Stromal cell of bone marrow (primary cell): ENCODE results near the gene AP2B1.
"Not testable (repeated sequence)": the region's sequence is repeated elsewhere in the genome, so short reads cannot be mapped to it uniquely, and the experiment has no call there.

Source experiments
- DNase-seq: peaks from one replicate; pipeline ENCODE4 v3.0.0-alpha.2; 2012; ENCODE audit warnings: low read depth

The AP2B1 gene

DNA sequence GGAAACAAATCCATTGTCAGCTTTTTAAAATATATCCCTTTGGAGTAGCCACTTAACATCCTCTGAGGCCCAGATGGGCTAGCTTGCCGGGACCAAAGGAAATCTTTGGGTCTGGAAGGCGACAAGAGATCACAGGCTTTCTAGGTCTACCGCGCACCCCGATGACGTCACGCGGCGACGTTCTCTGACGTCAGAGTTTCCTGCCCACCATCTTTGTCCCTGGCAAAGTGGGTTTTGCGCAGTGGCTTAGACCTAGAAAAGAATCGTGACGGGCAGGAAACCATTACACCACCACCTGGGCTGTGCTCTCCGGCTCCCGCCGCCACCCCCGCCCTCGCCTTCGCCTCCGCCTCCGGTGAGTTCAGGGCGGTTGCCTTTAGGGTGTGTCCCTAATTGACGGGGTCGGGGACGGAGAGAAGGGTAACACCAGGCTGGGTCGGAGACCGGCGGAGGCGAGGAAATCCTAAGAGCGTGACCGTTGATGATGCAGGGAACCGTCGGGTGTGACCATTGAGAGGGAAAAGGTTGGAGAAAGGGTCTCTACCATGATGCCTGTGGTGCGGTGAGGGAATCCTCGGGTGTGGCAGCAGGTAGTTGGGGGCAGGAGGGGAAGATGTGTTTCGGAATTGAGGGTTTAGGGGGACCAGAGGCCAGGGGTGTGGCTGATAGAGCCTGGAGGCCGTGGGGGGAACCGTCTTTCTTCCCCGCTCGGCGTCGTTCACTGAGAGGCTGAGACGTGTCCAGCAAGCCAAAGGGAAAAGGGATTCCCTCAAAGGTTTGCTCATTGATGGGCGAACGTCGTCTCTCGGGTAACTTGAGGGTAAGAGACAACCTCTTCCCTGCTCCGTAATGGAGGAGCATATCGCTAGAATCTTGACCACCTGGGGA is at the start of gene AP2B1:
Gene AP2B1 (plus strand): TSS at position 249 of the 888 bp plus-strand sequence. CDS start 6,709 bp downstream, outside the sequence.
- peak; percentile 88 for DNase-seq

DNA sequence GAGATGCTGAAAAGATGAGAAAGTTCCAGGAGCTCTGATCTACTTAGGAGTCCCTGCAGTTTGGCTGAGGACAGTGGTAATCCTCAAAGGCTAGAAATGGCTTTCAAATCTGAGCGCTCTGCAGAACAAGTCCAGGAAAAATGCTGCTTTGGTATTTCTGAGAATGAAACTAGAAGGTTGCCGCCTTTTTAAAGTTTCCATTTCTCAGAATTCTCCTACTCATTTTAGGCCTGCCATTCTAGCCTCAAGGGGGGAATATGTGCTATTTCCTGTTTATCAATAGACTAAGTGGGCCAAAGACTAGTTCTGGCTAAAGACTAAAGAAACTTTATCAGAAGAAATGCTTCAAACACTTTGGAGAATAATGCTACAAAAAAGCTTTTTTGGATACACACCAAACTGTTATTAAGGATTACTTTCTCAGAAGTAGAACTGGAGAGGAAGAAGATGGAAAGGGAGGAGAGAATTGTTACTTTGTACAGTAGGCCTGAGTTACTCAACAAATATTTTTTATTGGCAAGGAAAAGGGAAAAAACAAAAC is 49.5 kb upstream of the AP2B1 start, which contains the start of gene SLFN12L:
Gene SLFN12L (minus strand): TSS at position 78 of the 541 bp plus-strand sequence. CDS start 15,314 bp downstream, outside the sequence.
- DNase-seq, result no peak

DNA sequence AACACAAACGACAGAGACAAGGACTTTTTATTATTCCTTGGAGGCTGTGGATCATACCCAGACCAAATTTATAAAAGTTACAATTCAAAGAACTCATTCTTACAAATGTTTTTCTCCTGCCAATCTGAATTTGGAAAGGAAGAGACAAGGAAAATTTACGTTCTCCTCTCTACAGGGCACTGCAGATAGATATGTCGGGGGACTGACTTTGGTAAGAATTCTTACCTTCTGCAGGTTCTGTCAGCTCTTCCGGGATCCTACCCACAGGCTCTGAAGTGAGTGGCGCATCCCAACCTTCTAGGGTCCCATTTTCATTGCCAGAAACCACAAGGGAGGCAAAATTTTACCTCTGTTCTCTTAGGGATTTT is 47.5 kb upstream of the AP2B1 start:
- no peak for DNase-seq

DNA sequence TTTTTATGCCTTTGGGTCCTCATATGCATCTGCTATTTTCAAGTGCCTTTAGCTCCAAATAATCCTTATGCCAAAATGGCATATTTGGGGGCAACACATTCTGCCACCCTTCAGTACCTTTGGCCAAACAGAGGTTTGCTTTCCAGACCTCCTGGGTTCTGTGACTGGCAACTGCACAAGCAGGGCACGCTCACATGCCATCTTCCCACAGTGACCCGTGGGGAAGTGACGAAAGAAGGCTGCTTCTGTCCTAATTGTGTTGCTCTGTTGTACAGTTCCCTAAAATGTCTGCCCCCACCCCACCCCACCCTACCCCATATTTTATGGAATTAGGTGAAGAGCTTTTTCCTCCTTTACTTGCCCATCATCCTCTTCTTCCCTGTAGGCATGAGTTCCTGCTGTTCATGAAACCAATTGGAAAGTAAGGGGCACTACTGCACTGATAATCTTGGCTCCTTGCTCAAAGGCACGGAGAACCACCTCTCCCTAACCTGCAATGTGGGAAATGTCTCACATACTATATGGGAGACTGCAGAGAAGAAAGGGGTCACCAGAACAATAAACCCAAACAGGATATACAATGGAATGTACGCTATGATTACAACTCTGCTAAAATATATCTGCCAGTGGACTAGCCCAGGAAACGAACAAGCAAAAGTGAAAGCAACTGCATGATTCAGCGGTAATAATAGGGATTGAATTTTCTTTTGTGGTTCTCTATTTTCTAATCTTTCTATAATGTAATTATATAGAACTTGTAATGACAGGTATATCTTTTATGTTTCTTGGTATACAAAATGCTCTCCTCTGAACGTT is 46.3 kb upstream of the AP2B1 start:
- DNase-seq, result peak; percentile 31

GRCh38 chr17:35541434-35541833 is 45.7 kb upstream of the AP2B1 start:
- DNase-seq, result no peak

- DNase-seq, result no peak
Observed at GRCh38 chr17:35542990-35543389, 44.1 kb upstream of the AP2B1 start.

GRCh38 chr17:35543856-35544255 is 43.3 kb upstream of the AP2B1 start:
- no peak for DNase-seq

DNA sequence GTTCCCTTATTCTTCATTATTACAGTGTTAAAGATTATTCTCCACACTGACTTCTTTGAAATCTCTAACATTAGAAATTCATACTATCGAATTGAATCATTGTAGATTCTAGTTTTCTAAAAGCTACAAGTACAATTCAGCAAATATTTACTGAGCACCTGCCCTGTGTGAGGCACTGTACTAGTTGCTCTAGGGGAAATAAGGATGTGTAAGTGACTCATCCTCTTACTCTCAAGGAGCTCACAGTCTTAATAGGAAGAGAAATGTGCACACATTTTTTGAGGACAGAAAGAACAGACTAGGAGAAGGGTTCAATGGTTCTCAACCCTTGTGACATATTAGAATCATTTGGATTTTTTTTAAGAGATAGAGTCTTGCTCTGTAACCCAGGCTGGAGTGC is 42.0 kb upstream of the AP2B1 start:
- no peak for DNase-seq

DNA sequence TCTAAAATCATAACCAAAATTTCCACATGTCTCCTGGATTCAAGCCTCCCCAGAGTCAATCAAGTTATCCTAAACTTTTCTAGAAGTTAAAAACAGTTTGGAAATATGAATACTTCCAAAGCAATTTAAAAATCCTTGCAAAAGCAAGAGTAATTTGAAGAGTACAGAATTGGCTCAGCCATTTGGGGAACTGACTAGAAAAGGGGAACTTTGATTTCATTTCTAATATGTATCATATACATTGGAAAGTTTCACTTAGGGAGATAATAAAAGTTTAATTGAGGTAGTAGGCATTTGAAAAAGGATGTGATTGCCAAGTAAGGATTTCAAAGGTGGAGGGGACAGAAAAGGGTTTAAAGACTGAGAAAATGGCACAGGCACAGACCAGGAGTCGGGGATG is 40.6 kb upstream of the AP2B1 start:
- no peak for DNase-seq

- DNase-seq, result no peak
Observed at GRCh38 chr17:35548208-35548810, 38.8 kb upstream of the AP2B1 start.

DNA sequence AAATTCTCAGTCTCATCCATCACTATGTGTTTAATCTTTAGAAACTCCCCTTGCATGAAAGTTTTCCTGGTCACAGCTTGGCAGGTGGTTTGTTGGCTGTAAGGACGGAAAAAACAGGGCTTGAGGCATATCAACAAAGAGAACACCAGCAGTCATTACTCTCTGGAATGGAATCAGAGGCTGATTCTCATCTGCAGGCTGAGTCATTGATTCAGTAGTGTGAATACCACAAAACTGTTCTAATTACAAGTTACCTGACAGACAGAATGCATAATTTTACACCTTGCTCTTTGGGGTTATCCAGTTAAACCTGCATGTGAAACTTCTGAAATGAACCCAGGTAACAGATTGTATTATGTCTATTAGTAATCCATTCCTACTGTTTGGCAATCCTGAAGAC is 38.1 kb upstream of the AP2B1 start:
- no peak for DNase-seq

GRCh38 chr17:35553310-35553709 is 33.8 kb upstream of the AP2B1 start:
- no peak for DNase-seq

DNA sequence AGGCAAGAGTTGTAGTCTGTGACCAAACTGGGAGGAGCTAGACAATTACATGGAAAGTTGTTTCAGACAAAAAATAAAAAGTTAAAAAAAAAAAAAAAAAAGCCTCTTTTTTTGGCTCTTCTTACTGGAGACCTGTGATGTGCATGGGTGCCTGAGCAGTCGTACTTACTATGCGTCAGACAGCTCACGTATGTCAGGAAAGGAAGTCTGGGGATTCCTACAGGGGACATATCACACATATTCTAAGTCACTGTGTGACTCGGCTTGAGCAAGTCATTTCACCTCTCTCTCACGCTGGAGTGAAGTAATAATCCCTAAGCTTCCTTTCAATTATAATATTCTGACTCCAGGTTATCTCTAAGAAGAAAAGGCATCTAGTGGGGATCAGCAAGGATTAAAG is 32.5 kb upstream of the AP2B1 start:
- DNase-seq, result no peak

DNA sequence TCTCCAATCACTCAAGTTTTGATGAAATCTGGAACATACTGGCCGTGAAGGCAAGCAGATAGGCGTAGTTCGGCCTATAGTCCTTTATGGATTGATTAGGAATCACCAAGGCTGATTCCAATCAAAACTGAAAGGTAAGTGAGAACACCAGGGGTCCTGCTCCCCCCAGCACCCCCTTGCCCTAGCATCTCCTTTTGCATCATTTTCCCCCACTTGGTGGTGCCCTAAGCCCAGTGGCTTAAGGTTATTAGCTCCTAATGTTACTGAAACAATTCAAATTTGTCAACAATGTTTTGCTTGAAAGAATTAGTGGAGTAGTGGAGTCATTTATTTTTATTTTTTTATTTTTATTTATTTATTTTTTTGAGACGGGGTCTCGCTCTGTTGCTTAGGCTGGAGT is 31.4 kb upstream of the AP2B1 start:
- no peak for DNase-seq

DNA sequence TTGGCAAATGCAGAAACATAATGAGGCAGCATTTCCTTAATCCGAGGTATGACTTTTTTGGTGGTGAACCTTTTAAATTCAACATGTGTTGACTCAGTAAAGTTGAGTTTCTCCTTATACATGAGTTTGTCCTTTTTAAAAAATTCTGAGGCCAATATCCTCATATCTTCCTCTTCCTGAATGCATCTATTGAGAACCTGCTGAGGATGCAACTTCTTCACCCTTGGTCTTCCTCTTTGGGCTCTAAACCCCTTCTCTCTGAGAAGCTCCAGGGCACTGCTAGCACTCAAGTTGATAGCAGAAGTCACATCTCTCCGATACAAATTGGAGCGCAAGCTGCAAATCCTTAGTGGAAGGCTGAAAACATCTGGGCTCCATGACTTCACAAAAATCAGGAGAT is 29.8 kb upstream of the AP2B1 start:
- no peak for DNase-seq

DNA sequence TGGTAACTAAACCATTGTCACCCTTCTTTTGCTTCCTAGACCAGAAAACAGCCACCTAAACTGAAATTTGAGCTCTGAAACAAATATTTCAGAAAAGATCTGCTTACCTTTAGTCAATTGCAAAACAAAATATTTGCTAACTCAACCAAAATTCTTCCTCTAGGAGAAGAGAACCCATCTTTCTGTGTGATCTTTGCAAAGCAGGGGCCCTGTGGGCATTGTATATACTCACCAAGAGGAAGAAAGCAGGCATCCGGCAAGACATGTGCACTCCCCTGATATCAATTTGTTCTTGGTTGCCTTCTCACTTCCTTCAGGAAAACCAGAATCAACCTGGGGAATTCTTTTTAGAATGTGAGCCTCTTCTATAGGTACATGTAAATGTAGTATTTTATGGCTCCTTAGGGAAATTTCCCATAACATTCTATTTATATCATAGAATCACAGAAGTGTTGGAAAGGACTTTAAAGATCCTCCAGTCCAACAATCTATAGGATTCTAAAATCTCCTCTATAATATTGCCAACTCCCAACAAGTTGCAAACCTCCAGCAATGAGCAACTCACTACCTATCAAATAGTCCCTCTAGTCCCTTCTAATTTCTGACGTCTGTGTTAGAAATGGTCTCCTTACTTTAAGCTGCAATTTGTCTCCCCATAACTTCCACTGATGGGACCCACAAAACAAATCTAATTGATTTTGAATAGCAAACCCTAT is 27.5 kb upstream of the AP2B1 start:
- DNase-seq, result no peak

DNA sequence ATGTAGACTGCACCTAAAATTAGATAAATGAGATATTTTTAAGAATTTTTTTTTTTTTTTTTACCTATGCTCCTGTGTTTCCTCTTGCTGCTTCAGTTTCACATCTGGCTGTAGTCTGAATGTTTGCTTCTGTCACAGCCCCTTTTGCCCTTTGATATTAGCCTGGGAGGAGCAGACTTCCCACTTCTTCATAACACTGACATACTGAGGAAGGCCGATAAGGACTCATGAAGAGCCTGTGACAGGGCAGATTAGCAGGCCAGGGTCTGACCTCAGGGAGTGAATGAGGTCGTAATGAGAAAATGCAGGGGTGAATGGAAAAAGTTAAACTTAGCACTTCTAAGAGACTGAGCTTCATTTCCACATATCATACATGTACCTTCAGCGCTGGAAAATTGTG is 26.4 kb upstream of the AP2B1 start, which contains the start of gene SLFN14:
Gene SLFN14 (minus strand): TSS at position 117 of the 400 bp plus-strand sequence. CDS start 2,757 bp downstream, outside the sequence.
- DNase-seq, result no peak

DNA sequence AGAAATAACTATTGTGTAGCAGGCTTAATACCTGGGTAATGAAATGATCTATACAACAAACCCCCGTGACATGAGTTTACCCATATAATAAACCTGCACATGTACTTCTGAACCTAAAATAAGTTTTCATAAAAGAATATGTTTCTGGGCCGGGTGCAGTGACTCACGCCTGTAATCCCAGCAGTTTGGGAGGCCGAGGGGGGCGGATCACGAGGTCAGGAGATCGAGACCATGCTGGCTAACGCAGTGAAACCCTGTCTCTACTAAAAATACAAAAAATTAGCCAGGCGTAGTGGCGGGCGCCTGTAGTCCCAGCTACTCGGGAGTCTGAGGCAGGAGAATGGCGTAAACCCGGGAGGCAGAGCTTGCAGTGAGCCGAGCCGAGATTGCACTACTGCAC is 23.9 kb upstream of the AP2B1 start:
- DNase-seq, result not testable (repeated sequence)

GRCh38 chr17:35566968-35567367 is 20.2 kb upstream of the AP2B1 start:
- DNase-seq, result no peak

DNA sequence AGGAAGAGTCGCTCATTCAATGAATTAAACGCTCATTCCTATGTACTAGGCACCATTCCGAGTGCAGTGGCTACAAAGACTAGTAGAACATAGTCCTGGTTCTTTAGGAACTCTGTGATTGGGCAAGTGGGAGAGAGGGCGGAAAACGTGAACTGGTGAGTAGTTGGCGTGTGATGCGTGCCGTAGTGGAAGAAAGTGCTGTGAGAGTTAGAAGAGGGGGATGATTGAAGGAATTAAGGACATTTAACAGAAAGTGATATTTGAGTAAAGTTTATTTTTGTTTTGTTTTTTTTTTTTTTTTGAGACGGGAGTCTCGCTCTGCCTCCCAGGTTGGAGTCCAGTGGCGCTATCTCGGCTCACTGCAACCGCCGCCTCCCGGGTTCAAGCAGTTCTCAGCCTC is 18.6 kb upstream of the AP2B1 start:
- DNase-seq, result no peak

- DNase-seq, result no peak
Observed at GRCh38 chr17:35569405-35569804, 17.7 kb upstream of the AP2B1 start.

GRCh38 chr17:35575759-35576158 is 11.4 kb upstream of the AP2B1 start:
- DNase-seq, result no peak
